ENCODE measurements around the gene FMO3. TPM values are rescaled to one million over a fixed set of nuclear protein-coding genes. Genes with fewer than 3 reads are reported as not detected.

FMO3 gene
- total and polyA plus RNA-seq, 12 donors = 0.51 to 2.1 (median 1.1) TPM

GRCh38 chr1:171107969-171108368, 17.3 kb downstream of the FMO3 start:
- 86 to 89% methylated on average over 8 of the region's 8 CpGs for WGBS, 2 donors
- Histone ChIP-seq H3K27me3 (no peaks in the 10 kb centered on the region), H3K4me3 (no peak overlapping the region), H3K27ac (peak overlapping the region in 4 of 10 donors; percentile 18 to 45 (median 32)), H3K4me1 (peaks cover 0 to 48% (median 5%) of the 10 kb centered on the region in 9 donors), H3K36me3 (no peaks in the 10 kb centered on the region), H3K9me3 (no peaks in the 10 kb centered on the region)
- intact Hi-C loops (cut with DNase I) = loop anchor here in 3 of 10 donors (1.0 to 5.0 kb wide), 5 partner anchors 34 to 1021 kb away; partner anchors contain the start of gene FMO2 (in 2 of the 3)
- DNase-seq (no peak), ATAC-seq (no peak)
- TF ChIP-seq, protein P1, sequence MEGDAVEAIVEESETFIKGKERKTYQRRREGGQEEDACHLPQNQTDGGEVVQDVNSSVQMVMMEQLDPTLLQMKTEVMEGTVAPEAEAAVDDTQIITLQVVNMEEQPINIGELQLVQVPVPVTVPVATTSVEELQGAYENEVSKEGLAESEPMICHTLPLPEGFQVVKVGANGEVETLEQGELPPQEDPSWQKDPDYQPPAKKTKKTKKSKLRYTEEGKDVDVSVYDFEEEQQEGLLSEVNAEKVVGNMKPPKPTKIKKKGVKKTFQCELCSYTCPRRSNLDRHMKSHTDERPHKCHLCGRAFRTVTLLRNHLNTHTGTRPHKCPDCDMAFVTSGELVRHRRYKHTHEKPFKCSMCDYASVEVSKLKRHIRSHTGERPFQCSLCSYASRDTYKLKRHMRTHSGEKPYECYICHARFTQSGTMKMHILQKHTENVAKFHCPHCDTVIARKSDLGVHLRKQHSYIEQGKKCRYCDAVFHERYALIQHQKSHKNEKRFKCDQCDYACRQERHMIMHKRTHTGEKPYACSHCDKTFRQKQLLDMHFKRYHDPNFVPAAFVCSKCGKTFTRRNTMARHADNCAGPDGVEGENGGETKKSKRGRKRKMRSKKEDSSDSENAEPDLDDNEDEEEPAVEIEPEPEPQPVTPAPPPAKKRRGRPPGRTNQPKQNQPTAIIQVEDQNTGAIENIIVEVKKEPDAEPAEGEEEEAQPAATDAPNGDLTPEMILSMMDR (IDR thresholded peaks at IDR 0.05) = no peak

DNA sequence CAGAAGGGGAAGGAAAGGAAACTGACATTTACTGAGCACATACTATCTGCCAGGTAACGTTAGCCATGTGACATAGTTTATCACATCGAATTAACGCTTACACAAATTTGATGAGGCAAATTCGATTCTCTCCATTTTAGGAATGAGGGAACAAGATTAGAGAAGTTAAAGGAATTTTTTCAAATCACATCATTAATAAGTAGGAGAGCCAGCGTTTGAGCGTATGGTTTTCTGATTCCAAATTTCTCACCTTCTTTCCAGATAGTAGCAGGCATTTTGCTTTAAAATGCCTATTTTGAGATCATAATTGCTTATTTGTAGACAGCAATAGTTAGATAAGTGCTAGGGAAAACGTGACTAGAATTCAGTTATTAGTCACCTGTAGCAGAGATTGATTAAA, 19.3 kb downstream of the FMO3 start:
- H3K4me1 ChIP-seq = peaks cover 0 to 48% (median 5%) of the 10 kb centered on the region in 9 donors
- intact Hi-C loops (cut with DNase I) = loop anchor here in 3 of 10 donors (5.0 kb wide), 3 partner anchors 32 to 1023 kb away; partner anchors contain the start of gene FMO2 (in 2 of the 3)
- no peaks in the 10 kb centered on the region for H3K36me3 ChIP-seq
- TF ChIP-seq, protein P1 (IDR thresholded peaks at IDR 0.05) = no peak
- no peak overlapping the region for H3K4me3 ChIP-seq
- no peak for DNase-seq
- ATAC-seq = no peak
- no peaks in the 10 kb centered on the region for H3K9me3 ChIP-seq
- 75 to 84% methylated on average over 7 of the region's 7 CpGs for WGBS, 2 donors
- H3K27ac ChIP-seq = peak overlapping the region in 9 of 10 donors; percentile 2 to 72 (median 58)
- H3K27me3 ChIP-seq = no peaks in the 10 kb centered on the region

DNA sequence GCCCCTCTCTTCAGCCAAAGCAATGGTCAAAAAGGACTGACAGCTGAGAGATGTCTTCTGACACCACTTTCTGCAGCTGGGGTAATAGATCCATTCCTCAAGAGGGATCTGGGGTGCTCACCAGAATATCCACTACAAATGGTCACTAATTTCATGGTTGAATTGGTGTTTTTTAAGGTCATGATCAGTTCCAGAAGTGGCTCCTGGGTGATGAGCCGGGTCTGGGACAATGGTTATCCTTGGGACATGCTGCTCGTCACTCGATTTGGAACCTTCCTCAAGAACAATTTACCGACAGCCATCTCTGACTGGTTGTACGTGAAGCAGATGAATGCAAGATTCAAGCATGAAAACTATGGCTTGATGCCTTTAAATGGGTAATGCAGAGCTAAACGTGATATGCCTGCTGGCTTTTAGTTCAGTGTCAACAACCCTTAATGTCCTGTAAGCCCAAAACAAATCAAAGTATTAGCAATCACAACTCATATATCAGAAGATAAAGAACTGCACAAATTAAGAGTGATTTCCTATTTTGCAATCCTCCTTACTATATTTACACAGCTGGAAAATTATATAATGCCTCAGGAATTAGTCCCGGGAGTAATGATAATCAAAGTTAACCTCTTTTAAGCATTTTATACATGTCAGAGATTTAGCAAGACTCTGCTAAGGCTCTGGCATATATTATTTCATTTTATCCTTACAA, 20.1 kb downstream of the FMO3 start:
- 56 to 59% methylated on average over 7 of the region's 7 CpGs for WGBS, 2 donors
- peak in 7 of 8 donors; percentile 42 to 69 (median 62) for ATAC-seq
- peaks cover 0 to 48% (median 5%) of the 10 kb centered on the region in 9 donors for H3K4me1 ChIP-seq

DNA sequence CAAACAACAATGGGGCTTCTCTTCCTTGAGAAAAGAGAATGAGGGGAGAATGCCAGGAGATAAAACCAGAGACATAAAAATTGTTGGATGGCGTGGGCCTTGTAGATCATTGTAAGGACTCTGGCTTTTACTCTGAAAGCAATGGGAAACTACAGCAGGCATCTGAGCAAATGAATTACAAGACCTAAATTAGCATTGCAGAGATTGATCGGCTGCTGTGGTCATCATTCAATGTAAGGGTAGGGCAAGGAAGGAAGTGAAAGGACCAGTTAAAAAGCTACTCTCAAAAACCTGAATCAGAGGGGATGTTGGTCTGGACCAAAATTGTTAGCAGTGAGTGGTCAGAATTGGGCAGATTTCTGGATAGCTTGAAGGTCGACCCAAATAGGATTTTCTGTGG, 21.4 kb downstream of the FMO3 start:
- Histone ChIP-seq H3K9me3 (no peaks in the 10 kb centered on the region), H3K36me3 (no peaks in the 10 kb centered on the region), H3K4me3 (no peak overlapping the region), H3K4me1 (peaks cover 0 to 47% (median 5%) of the 10 kb centered on the region in 9 donors), H3K27me3 (no peaks in the 10 kb centered on the region), H3K27ac (peak overlapping the region in 7 of 10 donors; percentile 34 to 72 (median 62))
- DNase-seq (no peak), ATAC-seq (no peak)
- 87 to 88% methylated on average over 3 of the region's 3 CpGs for WGBS, 2 donors
- TF ChIP-seq, protein P1 (IDR thresholded peaks at IDR 0.05) = no peak
- intact Hi-C loops (cut with DNase I) = no loop called here

More for the DNA sequence above, 20.1 kb downstream of the FMO3 start:
- no peak for DNase-seq
- peak overlapping the region; percentile 21 to 72 (median 57) for H3K27ac ChIP-seq
- no peaks in the 10 kb centered on the region for H3K27me3 ChIP-seq
- TF ChIP-seq, protein P1 (IDR thresholded peaks at IDR 0.05) = no peak
- no peaks in the 10 kb centered on the region for H3K36me3 ChIP-seq
- H3K4me3 ChIP-seq = no peak overlapping the region
- intact Hi-C loops (cut with DNase I) = no loop called here
- H3K9me3 ChIP-seq = no peaks in the 10 kb centered on the region
